Measurements from ENCODE around the gene HHAT.
"Not testable (repeated sequence)": the region's sequence is repeated elsewhere in the genome, so short reads cannot be mapped to it uniquely, and the experiment has no call there.

DNA sequence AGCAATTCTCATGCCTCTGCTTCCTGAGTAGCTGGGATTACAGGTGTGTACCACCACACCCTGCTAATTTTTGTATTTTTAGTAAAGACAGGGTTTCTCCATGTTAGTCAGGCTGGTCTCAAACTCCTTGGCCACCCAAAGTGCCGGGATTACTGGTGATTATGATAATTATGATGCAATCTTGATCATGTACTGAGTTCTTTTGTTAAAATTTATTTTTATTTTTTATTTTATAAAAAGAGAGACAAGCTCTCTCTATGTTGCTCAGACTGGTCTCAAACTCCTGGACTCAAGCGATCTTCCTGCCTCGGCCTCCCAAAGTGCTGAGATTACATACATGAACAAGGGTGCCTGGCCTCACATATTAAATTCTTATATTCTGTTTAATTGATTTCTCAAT lies 25.6 kb downstream of the HHAT start:
- TF ChIP-seq, protein P1, sequence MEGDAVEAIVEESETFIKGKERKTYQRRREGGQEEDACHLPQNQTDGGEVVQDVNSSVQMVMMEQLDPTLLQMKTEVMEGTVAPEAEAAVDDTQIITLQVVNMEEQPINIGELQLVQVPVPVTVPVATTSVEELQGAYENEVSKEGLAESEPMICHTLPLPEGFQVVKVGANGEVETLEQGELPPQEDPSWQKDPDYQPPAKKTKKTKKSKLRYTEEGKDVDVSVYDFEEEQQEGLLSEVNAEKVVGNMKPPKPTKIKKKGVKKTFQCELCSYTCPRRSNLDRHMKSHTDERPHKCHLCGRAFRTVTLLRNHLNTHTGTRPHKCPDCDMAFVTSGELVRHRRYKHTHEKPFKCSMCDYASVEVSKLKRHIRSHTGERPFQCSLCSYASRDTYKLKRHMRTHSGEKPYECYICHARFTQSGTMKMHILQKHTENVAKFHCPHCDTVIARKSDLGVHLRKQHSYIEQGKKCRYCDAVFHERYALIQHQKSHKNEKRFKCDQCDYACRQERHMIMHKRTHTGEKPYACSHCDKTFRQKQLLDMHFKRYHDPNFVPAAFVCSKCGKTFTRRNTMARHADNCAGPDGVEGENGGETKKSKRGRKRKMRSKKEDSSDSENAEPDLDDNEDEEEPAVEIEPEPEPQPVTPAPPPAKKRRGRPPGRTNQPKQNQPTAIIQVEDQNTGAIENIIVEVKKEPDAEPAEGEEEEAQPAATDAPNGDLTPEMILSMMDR (IDR thresholded peaks at IDR 0.05; ENCODE audit: poor library complexity, severe bottlenecking), result not testable (repeated sequence)
- TF ChIP-seq SMC3 (conservative IDR thresholded peaks at IDR 0.05; ENCODE audit: poor library complexity); RAD21 (conservative IDR thresholded peaks at IDR 0.05); EZH2 (IDR thresholded peaks at IDR 0.05; ENCODE audit: borderline replicate concordance, insufficient read depth, low read length, poor library complexity, severe bottlenecking); POLR2AphosphoS5 (IDR thresholded peaks at IDR 0.05); TAF1 (IDR thresholded peaks at IDR 0.05; ENCODE audit: low read depth); EP300 (conservative IDR thresholded peaks at IDR 0.05; ENCODE audit: poor library complexity, severe bottlenecking); REST (IDR thresholded peaks at IDR 0.05; ENCODE audit: borderline replicate concordance); MXI1 (conservative IDR thresholded peaks at IDR 0.05; ENCODE audit: poor library complexity, severe bottlenecking): not testable (repeated sequence)
